Esophagus muscularis mucosa (tissue), 4 donors: Measurements from ENCODE around the gene C2CD4D. TPM values are rescaled to one million over a fixed set of nuclear protein-coding genes. Genes with fewer than 3 reads are reported as not detected.

Experiments used
- DNase-seq: peaks from one replicate; pipeline ENCODE4 v3.0.0-alpha.2; 2017; ENCODE audit errors: extremely low spot score
- H3K27ac ChIP-seq, 4 donors: fragments of 200-600 bp; sonication (generic); replicated peaks in 1 of 4; 1 replicate in 3 of 4; 2 replicates in 1 of 4; pipeline ENCODE4 v1.5.1; 2016 to 2019; ENCODE audit warnings: mild to moderate bottlenecking in 1 of 4
- H3K27me3 ChIP-seq, 4 donors: fragments of 200-600 bp; sonication (generic); one replicate each; pipeline versions ENCODE4 v1.5.1 to v1.6.0; 2016 to 2019
- H3K36me3 ChIP-seq, 4 donors: fragments of 200-600 bp; sonication (generic); one replicate each; pipeline ENCODE4 v1.5.1; 2016 to 2019
- H3K4me1 ChIP-seq, 4 donors: fragments of 200-600 bp; sonication (generic); one replicate each; pipeline ENCODE4 v1.5.1; 2016 to 2019
- H3K4me3 ChIP-seq, 4 donors: fragments of 200-600 bp; sonication (generic); 1 replicate in 2 of 4; 2 replicates in 2 of 4; pipeline ENCODE4 v1.5.1; 2016 to 2019; ENCODE audit warnings: mild to moderate bottlenecking in 4 of 4, moderate library complexity in 1 of 4
- H3K9me3 ChIP-seq, 4 donors: fragments of 200-600 bp; sonication (generic); 1 replicate in 3 of 4; 2 replicates in 1 of 4; pipeline ENCODE4 v1.5.1; 2016 to 2019
- EP300 ChIP-seq: sonication (generic); formaldehyde crosslinking; IDR thresholded peaks from one replicate; pipeline ENCODE4 v1.6.1; 2017; ENCODE audit warnings: antibody characterized with exemption
- POLR2A ChIP-seq: fragments of 450-650 bp; IDR thresholded peaks from one replicate; pipeline ENCODE4 v1.6.1; 2017; ENCODE audit warnings: antibody characterized with exemption, moderate library complexity, mild to moderate bottlenecking, low read depth
- POLR2AphosphoS5 ChIP-seq, 2 donors: sonication (generic); formaldehyde crosslinking; IDR thresholded peaks; one replicate each; pipeline ENCODE4 v1.6.1; 2017; ENCODE audit warnings: antibody characterized with exemption in 2 of 2
- WGBS: methylation state at CpG from one replicate; pipeline ENCODE4 v1.1.5; 2018; 5-methylcytosine and 5-hydroxymethylcytosine counted together
- intact Hi-C: fragments of 100-400 bp; cut with DNase I; formaldehyde crosslinking; loops from one replicate; pipeline ENCODE4 v1.15.1; 2023
- total RNA-seq, 4 donors: library from RNA; depleted of rRNA; stranded (reverse); fragments of >200 nt; gene quantifications; one replicate each; pipeline versions ENCODE4 v1.1.0 to v1.2.1, GENCODE V29; 2016
- TF ChIP-seq, protein P1 (sequence below), 3 experiments: fragments of 200-600 bp in 2 of 3; fragments of 450-650 bp in 1 of 3; sonication (generic) in 2 of 3; IDR thresholded peaks; one replicate each; pipeline ENCODE4 v1.5.1; 2017 to 2019; ENCODE audit warnings: antibody characterized with exemption in 3 of 3, mild to moderate bottlenecking in 2 of 3, moderate library complexity in 1 of 3

C2CD4D gene
- total RNA-seq, 4 donors from 2014 or later = not detected

- TF ChIP-seq, protein P1, sequence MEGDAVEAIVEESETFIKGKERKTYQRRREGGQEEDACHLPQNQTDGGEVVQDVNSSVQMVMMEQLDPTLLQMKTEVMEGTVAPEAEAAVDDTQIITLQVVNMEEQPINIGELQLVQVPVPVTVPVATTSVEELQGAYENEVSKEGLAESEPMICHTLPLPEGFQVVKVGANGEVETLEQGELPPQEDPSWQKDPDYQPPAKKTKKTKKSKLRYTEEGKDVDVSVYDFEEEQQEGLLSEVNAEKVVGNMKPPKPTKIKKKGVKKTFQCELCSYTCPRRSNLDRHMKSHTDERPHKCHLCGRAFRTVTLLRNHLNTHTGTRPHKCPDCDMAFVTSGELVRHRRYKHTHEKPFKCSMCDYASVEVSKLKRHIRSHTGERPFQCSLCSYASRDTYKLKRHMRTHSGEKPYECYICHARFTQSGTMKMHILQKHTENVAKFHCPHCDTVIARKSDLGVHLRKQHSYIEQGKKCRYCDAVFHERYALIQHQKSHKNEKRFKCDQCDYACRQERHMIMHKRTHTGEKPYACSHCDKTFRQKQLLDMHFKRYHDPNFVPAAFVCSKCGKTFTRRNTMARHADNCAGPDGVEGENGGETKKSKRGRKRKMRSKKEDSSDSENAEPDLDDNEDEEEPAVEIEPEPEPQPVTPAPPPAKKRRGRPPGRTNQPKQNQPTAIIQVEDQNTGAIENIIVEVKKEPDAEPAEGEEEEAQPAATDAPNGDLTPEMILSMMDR (IDR thresholded peaks at IDR 0.05) = no peak
- no peak for TF ChIP-seq POLR2AphosphoS5 (IDR thresholded peaks at IDR 0.05)
- no peak for TF ChIP-seq EP300
- TF ChIP-seq POLR2A = no peak
- intact Hi-C loops = loop anchor here (10.0 kb wide), 1 partner anchor 71 kb away; the partner anchor contains the start of gene MRPL9
- H3K4me3 ChIP-seq = no peak overlapping the region
- H3K36me3 ChIP-seq = no peaks in the 10 kb centered on the region
- DNase-seq = no peak
- H3K4me1 ChIP-seq = peaks cover 26 to 40% (median 39%) of the 10 kb centered on the region in 4 donors
- no peaks in the 10 kb centered on the region for H3K9me3 ChIP-seq
- no peak overlapping the region for H3K27ac ChIP-seq
- WGBS = 96% methylated on average over 7 of the region's 7 CpGs
- peaks cover 8 to 72% (median 21%) of the 10 kb centered on the region in 4 donors for H3K27me3 ChIP-seq
Measured at GRCh38 chr1:151835596-151835995, 4.0 kb downstream of the C2CD4D start.

DNA sequence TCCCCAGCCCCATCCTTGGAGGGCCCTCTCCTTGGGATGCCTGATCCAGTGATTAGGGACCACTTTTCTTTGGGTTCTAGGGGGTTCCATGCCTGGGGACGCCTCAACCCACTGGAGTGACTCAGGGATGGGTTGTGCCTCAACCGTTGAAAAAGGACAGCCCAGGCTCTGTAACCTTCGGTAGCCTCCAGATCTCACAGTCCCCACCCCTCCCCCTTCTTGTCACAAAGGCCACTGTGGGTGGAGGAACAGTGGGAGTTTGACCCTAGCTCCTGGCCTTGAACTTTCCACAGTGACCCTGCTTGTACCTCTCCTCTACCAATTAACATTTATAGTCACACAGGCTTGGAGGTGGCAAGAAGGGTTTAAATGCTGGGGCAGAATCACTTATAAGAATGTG lies 5.4 kb downstream of the C2CD4D start:
- WGBS = 57% methylated on average over 3 of the region's 3 CpGs
- DNase-seq = no peak
- H3K36me3 ChIP-seq = no peaks in the 10 kb centered on the region
- peaks cover 8 to 63% (median 13%) of the 10 kb centered on the region in 4 donors for H3K27me3 ChIP-seq
- intact Hi-C loops = loop anchor here (10.0 kb wide), 1 partner anchor 69 kb away; the partner anchor contains the start of gene MRPL9
- H3K4me3 ChIP-seq = no peak overlapping the region
- H3K27ac ChIP-seq = no peak overlapping the region
- H3K4me1 ChIP-seq = peaks cover 26 to 32% (median 31%) of the 10 kb centered on the region in 4 donors
- H3K9me3 ChIP-seq = no peaks in the 10 kb centered on the region
- TF ChIP-seq, protein P1 (IDR thresholded peaks at IDR 0.05) = no peak
- TF ChIP-seq POLR2AphosphoS5 (IDR thresholded peaks at IDR 0.05) = no peak
- no peak for TF ChIP-seq EP300
- no peak for TF ChIP-seq POLR2A

DNA sequence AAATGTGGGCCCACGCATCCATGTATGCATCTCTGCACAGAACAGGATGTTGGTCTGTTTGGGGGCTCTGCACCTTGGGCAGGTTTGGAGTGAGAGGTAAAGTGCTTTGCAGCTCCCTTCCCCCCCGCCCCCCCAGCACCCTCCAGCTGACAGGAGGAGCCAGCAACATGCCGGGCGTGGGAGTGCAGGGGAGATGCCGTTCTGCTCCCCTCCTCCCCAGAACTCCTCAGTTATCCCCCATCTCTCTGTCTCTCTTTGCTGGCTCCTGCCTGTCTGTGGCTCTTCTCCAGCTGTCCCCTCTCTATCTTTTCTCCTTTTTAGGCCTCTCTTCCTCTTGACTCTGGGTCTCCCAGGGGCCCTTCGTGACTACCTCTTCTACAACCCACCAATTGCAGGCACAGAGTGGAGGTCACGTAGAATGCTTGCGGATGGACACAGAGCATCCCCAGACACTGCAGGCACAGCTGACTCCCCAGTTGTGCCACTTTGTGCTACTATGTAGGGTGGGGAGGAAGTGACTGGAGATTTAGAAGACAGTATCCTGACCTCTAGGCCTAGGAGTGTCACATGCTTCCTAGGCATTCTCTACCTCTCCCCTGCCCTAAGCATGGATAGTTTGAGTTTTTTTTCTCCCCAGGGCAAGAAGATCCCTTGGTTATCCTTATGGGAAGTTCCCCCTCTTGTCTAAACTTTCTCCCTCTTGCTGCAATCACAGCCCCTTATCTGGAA lies 6.3 kb downstream of the C2CD4D start:
- Histone ChIP-seq H3K9me3 (no peaks in the 10 kb centered on the region), H3K4me1 (peaks cover 19 to 32% (median 31%) of the 10 kb centered on the region in 4 donors), H3K4me3 (no peak overlapping the region), H3K27me3 (peaks cover 4 to 54% (median 5%) of the 10 kb centered on the region in 4 donors), H3K36me3 (no peaks in the 10 kb centered on the region), H3K27ac (no peak overlapping the region)
- intact Hi-C loops = loop anchor here (10.0 kb wide), 1 partner anchor 69 kb away; the partner anchor contains the start of gene MRPL9
- 89% methylated on average over 7 of the region's 8 CpGs for WGBS
- DNase-seq = no peak
- TF ChIP-seq, protein P1 (IDR thresholded peaks at IDR 0.05) = no peak
- no peak for TF ChIP-seq EP300
- TF ChIP-seq POLR2A = no peak
- TF ChIP-seq POLR2AphosphoS5 (IDR thresholded peaks at IDR 0.05) = no peak

- Histone ChIP-seq H3K9me3 (no peaks in the 10 kb centered on the region), H3K4me3 (no peak overlapping the region), H3K4me1 (peaks cover 13 to 27% (median 25%) of the 10 kb centered on the region in 4 donors), H3K36me3 (no peaks in the 10 kb centered on the region), H3K27me3 (peaks cover 0 to 45% (median 5%) of the 10 kb centered on the region in 4 donors), H3K27ac (no peak overlapping the region)
- TF ChIP-seq POLR2AphosphoS5 (IDR thresholded peaks at IDR 0.05) (peak in 1 of 2 donors; percentile 15), POLR2A (no peak)
- no peak for DNase-seq
- intact Hi-C loops = loop anchor here (10.0 kb wide), 1 partner anchor 68 kb away; the partner anchor contains the start of gene MRPL9
- WGBS = 53% methylated on average over 10 of the region's 10 CpGs
Measured at GRCh38 chr1:151832318-151832980, 7.2 kb downstream of the C2CD4D start.

DNA sequence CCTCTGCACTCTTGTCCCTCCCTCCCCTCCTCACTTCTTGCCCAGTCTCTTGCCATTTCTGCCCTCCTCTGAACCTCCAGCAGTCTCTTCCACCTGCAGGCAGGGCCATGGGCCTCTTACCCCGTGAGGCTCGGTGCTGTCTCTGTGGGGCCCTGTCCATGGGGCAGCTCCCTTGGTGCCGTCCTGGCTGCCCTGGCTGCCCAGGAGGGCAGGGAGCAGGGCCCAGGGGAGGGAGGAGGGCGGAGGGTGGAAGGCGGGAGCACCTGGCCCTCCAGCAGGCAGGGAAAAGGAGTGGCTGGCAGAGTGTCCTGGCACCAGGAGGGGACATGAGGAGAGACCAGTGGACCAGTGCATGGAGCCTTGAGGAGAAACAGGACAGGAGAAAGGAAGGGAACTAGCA lies 8.0 kb downstream of the C2CD4D start, which contains the start of gene RORC:
TSS of gene RORC (minus strand) at position 198 of the 400 bp plus-strand sequence. CDS start at position 160, 38 bp downstream.
- TF ChIP-seq EP300 = no peak
- H3K4me1 ChIP-seq = peaks cover 13 to 25% (median 21%) of the 10 kb centered on the region in 4 donors
- no peaks in the 10 kb centered on the region for H3K36me3 ChIP-seq
- H3K9me3 ChIP-seq = no peaks in the 10 kb centered on the region
- DNase-seq = no peak
- intact Hi-C loops = loop anchor here (10.0 kb wide), 1 partner anchor 67 kb away; the partner anchor contains the start of gene MRPL9
- WGBS = 78% methylated on average over 5 of the region's 5 CpGs
- H3K4me3 ChIP-seq = peak within 1 kb of the TSS in 1 of 4 donors; percentile 20
- H3K27ac ChIP-seq = no peak within 1 kb of the TSS
- peaks cover 0 to 36% (median 3%) of the 10 kb centered on the region in 4 donors for H3K27me3 ChIP-seq
